Testis (tissue), 2 donors: ENCODE measurements around the gene TBC1D1.

Source experiments
- CTCF ChIP-seq, 3 experiments: fragments of 450-650 bp in 2 of 3; fragments of 200-600 bp in 1 of 3; sonication (generic) in 1 of 3; IDR thresholded peaks; one replicate each; pipeline ENCODE4 v1.5.1; 2016 to 2019; ENCODE audit warnings: antibody characterized with exemption in 3 of 3, mild to moderate bottlenecking in 2 of 3, moderate library complexity in 1 of 3
- POLR2A ChIP-seq: fragments of 450-650 bp; IDR thresholded peaks from one replicate; pipeline ENCODE4 v1.6.1; 2017; ENCODE audit warnings: antibody characterized with exemption, mild to moderate bottlenecking, moderate library complexity

- TF ChIP-seq CTCF (IDR thresholded peaks at IDR 0.05) (no peak), POLR2A (no peak)
Measured at GRCh38 chr4:37864786-37865185, 26.1 kb upstream of the TBC1D1 start.
